Psoas muscle (tissue), 8 donors: ENCODE measurements around the gene PTPN2. TPM values are rescaled to one million over a fixed set of nuclear protein-coding genes. Genes with fewer than 3 reads are reported as not detected.

ENCODE experiments used
- ATAC-seq, 4 donors: fragments of 200-7000 bp; cut with Tn5 transposase; one replicate each; pipeline ENCODE4 v1.9.1; 2020; ENCODE audit warnings: moderate library complexity in 3 of 4, mild to moderate bottlenecking in 2 of 4
- DNase-seq, 2 donors: peaks; one replicate each; pipeline ENCODE4 v3.0.0-alpha.2; 2020
- H3K27ac ChIP-seq: fragments of 200-600 bp; one replicate; pipeline ENCODE4 v1.8.0; 2022
- H3K27me3 ChIP-seq, 3 donors: fragments of 200-600 bp in 1 of 3; one replicate each; pipeline versions ENCODE4 v1.6.1 to v1.8.0; 2013 to 2022; ENCODE audit warnings: low read length in 2 of 3, mild to moderate bottlenecking in 2 of 3, moderate library complexity in 1 of 3; ENCODE audit not compliant: insufficient read depth in 3 of 3
- H3K36me3 ChIP-seq, 2 donors: fragments of 200-600 bp in 1 of 2; one replicate each; pipeline versions ENCODE4 v1.6.1 to v1.8.0; 2013 to 2022; ENCODE audit warnings: low read depth in 1 of 2, mild to moderate bottlenecking in 1 of 2, moderate library complexity in 1 of 2; ENCODE audit not compliant: insufficient read depth in 1 of 2
- H3K4me1 ChIP-seq: fragments of 200-600 bp; one replicate; pipeline ENCODE4 v1.8.0; 2022
- H3K4me3 ChIP-seq: fragments of 200-600 bp; one replicate; pipeline ENCODE4 v1.8.0; 2022; ENCODE audit warnings: mild to moderate bottlenecking
- H3K9me3 ChIP-seq: fragments of 200-600 bp; one replicate; pipeline ENCODE4 v1.8.0; 2022
- CTCF ChIP-seq: fragments of 200-600 bp; IDR thresholded peaks from one replicate; pipeline ENCODE4 v1.8.0; 2022; ENCODE audit warnings: antibody characterized with exemption
- WGBS, 3 donors: extraction: QIAGEN DNeasy Blood & Tissue Kit; methylation state at CpG; one replicate each; pipeline versions ENCODE4 v1.1.6 to v1.1.7; 2013; 5-methylcytosine and 5-hydroxymethylcytosine counted together
- intact Hi-C, 2 donors: fragments of 100-400 bp; cut with DNase I; formaldehyde crosslinking; loops; one replicate each; pipeline versions ENCODE4 v1.11.0 to v1.14.2; 2022
- polyA plus RNA-seq, 3 donors: library from polyadenylated mRNA; stranded (reverse); fragments of 200-250 nt; gene quantifications; one replicate each; pipeline ENCODE4 v1.2.3, GENCODE V29; 2013
- total RNA-seq, 4 donors: library from RNA; stranded (reverse); fragmentation: NEBNext Ultra II Directional in 2 of 4; extraction: Animal tissue kit (Norgen Biotek cat#: 25700) in 2 of 4; gene quantifications; one replicate each; pipeline versions ENCODE4 v1.2.1 to v1.2.4, GENCODE V29; 2021 to 2023
- donor health status: healthy with polysubstance abuse.
- donor health status: DM: no; HTN: no; CAD: no; lungs with moderate emphysema.
- donor health status: Bipolar disorder and iron deficiency.
- donor health status: healthy.
- donor health status: DM: yes; HTN: yes; CAD: no.
- donor health status: DM: no; HTN: no; CAD: no.
- donor health status: DM: no; HTN: no; CAD: no.
- donor health status: DM: yes; HTN: yes; CAD: no.

The PTPN2 gene
- total and polyA plus RNA-seq, 7 donors: 8.4 to 27.0 (median 14.0) TPM

DNA sequence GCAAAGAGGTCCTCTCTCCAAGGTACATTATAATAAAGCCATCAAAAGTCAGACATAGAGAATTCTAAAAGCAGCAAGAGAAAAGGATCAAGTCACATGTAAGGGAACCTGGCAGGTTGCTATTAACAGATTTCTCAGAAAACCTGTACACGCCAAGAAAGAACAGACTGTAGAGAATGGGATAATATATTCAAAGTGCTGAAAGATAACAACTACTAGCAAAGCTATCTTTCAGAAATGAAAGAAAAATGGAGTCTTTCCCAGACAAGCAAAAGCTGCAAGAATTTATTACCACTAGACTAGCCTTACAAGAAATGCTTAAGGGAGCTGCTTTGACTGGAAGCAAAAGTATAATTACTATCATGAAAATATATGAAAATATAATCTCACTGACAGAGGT is 81.5 kb downstream of the PTPN2 start:
- Histone ChIP-seq H3K27me3 (no peaks in the 10 kb centered on the region), H3K27ac (no peak overlapping the region), H3K9me3 (peaks cover 8% of the 10 kb centered on the region), H3K4me1 (no peaks in the 10 kb centered on the region), H3K4me3 (no peak overlapping the region), H3K36me3 (peaks cover 0 to 28% of the 10 kb centered on the region in 2 donors)
- TF ChIP-seq CTCF: no peak
- intact Hi-C loops: no loop called here
- ATAC-seq (no peak), DNase-seq (no peak)
- 87 to 100% (median 100%) methylated on average over 1 of the region's 1 CpG for whole genome bisulfite sequencing, 3 donors

DNA sequence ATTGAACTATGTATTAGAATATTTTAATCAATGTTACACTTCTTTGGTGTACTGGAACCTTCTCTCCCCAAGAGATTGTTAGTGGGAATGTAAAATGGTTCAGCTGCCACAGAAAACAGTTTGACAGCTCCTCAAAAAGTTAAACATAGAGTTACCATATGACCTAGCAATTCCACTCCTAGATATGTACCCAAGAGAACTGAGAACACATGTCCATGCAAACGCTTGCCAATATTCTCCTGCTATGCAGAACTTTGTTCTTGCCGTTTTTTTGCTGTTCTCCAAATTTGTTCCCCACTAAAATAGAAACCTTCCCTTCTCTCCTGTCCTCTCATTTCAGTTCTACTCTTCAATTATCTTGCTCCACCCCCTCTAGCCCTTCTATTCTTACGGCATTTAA is 87.6 kb downstream of the PTPN2 start:
- Histone ChIP-seq H3K27me3 (no peaks in the 10 kb centered on the region), H3K27ac (no peak overlapping the region), H3K36me3 (peaks cover 0 to 52% of the 10 kb centered on the region in 2 donors), H3K4me3 (no peak overlapping the region), H3K4me1 (no peaks in the 10 kb centered on the region), H3K9me3 (no peaks in the 10 kb centered on the region)
- DNase-seq: no peak
- 72 to 74% (median 73%) methylated on average over 3 of the region's 3 CpGs for WGBS, 3 donors
- no peak for TF ChIP-seq CTCF
- intact Hi-C loops: no loop called here
- no peak for ATAC-seq

DNA sequence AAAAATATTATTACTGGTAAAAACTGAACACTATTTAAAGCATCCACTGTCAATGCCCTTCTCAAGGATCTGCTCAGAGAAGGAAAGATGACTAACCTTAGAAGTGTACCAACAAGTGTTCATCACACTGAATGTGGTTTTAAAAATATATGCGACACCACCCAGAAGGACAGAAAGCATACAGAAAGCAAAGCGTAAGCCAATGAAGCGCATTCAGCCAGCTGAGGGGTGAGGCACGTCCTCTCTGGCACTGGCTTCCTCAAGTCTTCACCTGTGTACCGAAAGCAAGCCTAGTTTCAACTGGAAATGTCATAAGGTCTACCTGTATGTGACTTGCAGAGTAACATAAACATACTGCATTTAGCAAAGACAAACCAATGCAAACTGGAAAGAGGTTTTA is 92.4 kb downstream of the PTPN2 start:
- no peak overlapping the region for H3K4me3 ChIP-seq
- H3K27ac ChIP-seq: no peak overlapping the region
- no peak for TF ChIP-seq CTCF
- WGBS, 3 donors: 94 to 95% (median 94%) methylated on average over 5 of the region's 5 CpGs
- intact Hi-C loops: no loop called here
- H3K9me3 ChIP-seq: no peaks in the 10 kb centered on the region
- H3K4me1 ChIP-seq: no peaks in the 10 kb centered on the region
- peaks cover 0 to 28% of the 10 kb centered on the region in 2 donors for H3K36me3 ChIP-seq
- no peaks in the 10 kb centered on the region for H3K27me3 ChIP-seq
- ATAC-seq (no peak), DNase-seq (no peak)

GRCh38 chr18:12786669-12787068 is 97.4 kb downstream of the PTPN2 start:
- no peak overlapping the region for H3K4me3 ChIP-seq
- WGBS, 3 donors: 82 to 92% (median 89%) methylated on average over 2 of the region's 2 CpGs
- intact Hi-C loops: loop anchor here in 1 of 2 donors (10.0 kb wide), 1 partner anchor 58 kb away; no protein-coding TSS in a partner anchor

More at GRCh38 chr18:12786669-12787068, 97.4 kb downstream of the PTPN2 start:
- DNase-seq: no peak
- no peak for TF ChIP-seq CTCF
- no peaks in the 10 kb centered on the region for H3K4me1 ChIP-seq
- no peaks in the 10 kb centered on the region for H3K9me3 ChIP-seq
- H3K27me3 ChIP-seq: no peaks in the 10 kb centered on the region
- H3K36me3 ChIP-seq: peaks cover 0 to 14% of the 10 kb centered on the region in 2 donors
- ATAC-seq: no peak
- no peak overlapping the region for H3K27ac ChIP-seq
